ENCODE measurements around the gene SBNO2. TPM values are rescaled to one million over a fixed set of nuclear protein-coding genes. Genes with fewer than 3 reads are reported as not detected.

SBNO2 gene
- total and polyA plus RNA-seq, 12 donors, result 12.6 to 61.3 (median 16.1) TPM

GRCh38 chr19:1128106-1128505 is 46.0 kb downstream of the SBNO2 start:
- H3K4me3 ChIP-seq, result no peak overlapping the region
- ATAC-seq (no peak), DNase-seq (no peak)
- peaks cover 13 to 68% (median 28%) of the 10 kb centered on the region in 9 donors for H3K4me1 ChIP-seq
- no peaks in the 10 kb centered on the region for H3K27me3 ChIP-seq
- no peak for TF ChIP-seq CTCF (IDR thresholded peaks at IDR 0.05)
- no peaks in the 10 kb centered on the region for H3K9me3 ChIP-seq
- H3K36me3 ChIP-seq, result peaks cover 3 to 77% (median 17%) of the 10 kb centered on the region in 9 donors
- intact Hi-C loops (cut with DNase I), result loop anchor here in 1 of 10 donors (10.0 kb wide), 1 partner anchor 47 kb away; the partner anchor contains the start of gene SBNO2
- peak overlapping the region in 1 of 10 donors; percentile 14 for H3K27ac ChIP-seq
- WGBS, 2 donors, result 94 to 97% methylated on average over 17 of the region's 17 CpGs

- Histone ChIP-seq H3K9me3 (no peaks in the 10 kb centered on the region), H3K27me3 (no peaks in the 10 kb centered on the region), H3K27ac (peak overlapping the region in 1 of 10 donors; percentile 36), H3K4me3 (no peak overlapping the region), H3K4me1 (peaks cover 6 to 59% (median 20%) of the 10 kb centered on the region in 9 donors), H3K36me3 (peaks cover 10 to 86% (median 24%) of the 10 kb centered on the region in 9 donors)
- WGBS, 2 donors, result 91 to 94% methylated on average over 33 of the region's 33 CpGs
- no peak for DNase-seq
- intact Hi-C loops (cut with DNase I), result loop anchor here in 1 of 10 donors (10.0 kb wide), 1 partner anchor 48 kb away; the partner anchor contains the start of gene SBNO2
- ATAC-seq, result no peak
- no peak for TF ChIP-seq CTCF (IDR thresholded peaks at IDR 0.05)
These were observed 46.9 kb downstream of the SBNO2 start for GRCh38 chr19:1126984-1127760.

- intact Hi-C loops (cut with DNase I), result loop anchor here in 1 of 10 donors (10.0 kb wide), 1 partner anchor 49 kb away; the partner anchor contains the start of gene SBNO2
- Histone ChIP-seq H3K4me3 (no peak overlapping the region), H3K36me3 (peaks cover 15 to 99% (median 27%) of the 10 kb centered on the region in 9 donors)
These were observed 48.2 kb downstream of the SBNO2 start for GRCh38 chr19:1125601-1126467.

More at GRCh38 chr19:1125601-1126467, 48.2 kb downstream of the SBNO2 start:
- Histone ChIP-seq H3K27me3 (no peaks in the 10 kb centered on the region), H3K9me3 (no peaks in the 10 kb centered on the region), H3K4me1 (peaks cover 0 to 57% (median 6%) of the 10 kb centered on the region in 9 donors), H3K27ac (peak overlapping the region in 1 of 10 donors; percentile 36)
- TF ChIP-seq CTCF (IDR thresholded peaks at IDR 0.05), result no peak
- WGBS, 2 donors, result 95% methylated on average over 33 of the region's 33 CpGs
- DNase-seq, result no peak
- ATAC-seq, result no peak

Data from heart right ventricle (tissue), 16 donors.